WTC11 (cell line): ENCODE results near the gene VGLL3.

Source experiments
- CREB1 ChIP-seq: sonication (generic); formaldehyde crosslinking; IDR thresholded peaks from 2 replicates; pipeline ENCODE4 v1.8.0; 2023; ENCODE audit warnings: mild to moderate bottlenecking, missing genetic modification reagents
- FOXP1 ChIP-seq: sonication (generic); formaldehyde crosslinking; IDR thresholded peaks from 2 replicates; pipeline ENCODE4 v1.8.0; 2022; ENCODE audit warnings: missing genetic modification reagents, mild to moderate bottlenecking, moderate library complexity, borderline replicate concordance
- NR2C2 ChIP-seq: sonication (generic); formaldehyde crosslinking; IDR thresholded peaks from 2 replicates; pipeline ENCODE4 v1.8.0; 2022; ENCODE audit warnings: mild to moderate bottlenecking, missing genetic modification reagents
- NR3C1 ChIP-seq: sonication (generic); formaldehyde crosslinking; conservative IDR thresholded peaks from 2 replicates; pipeline ENCODE4 v1.8.1; 2023; ENCODE audit warnings: low read depth, mild to moderate bottlenecking, missing genetic modification reagents
- SP1 ChIP-seq: sonication (generic); formaldehyde crosslinking; conservative IDR thresholded peaks from 2 replicates; pipeline ENCODE4 v1.8.1; 2022; ENCODE audit warnings: missing genetic modification reagents
- TCF7 ChIP-seq: sonication (generic); formaldehyde crosslinking; IDR thresholded peaks from 2 replicates; pipeline ENCODE4 v1.8.0; 2022; ENCODE audit warnings: mild to moderate bottlenecking, low read depth, missing genetic modification reagents, moderate library complexity
- TEAD4 ChIP-seq: sonication (generic); formaldehyde crosslinking; IDR thresholded peaks from 2 replicates; pipeline ENCODE4 v1.8.0; 2022; ENCODE audit warnings: mild to moderate bottlenecking, missing genetic modification reagents
- ZNF138 ChIP-seq: sonication (generic); formaldehyde crosslinking; conservative IDR thresholded peaks from 2 replicates; pipeline ENCODE4 v1.8.1; 2022; ENCODE audit warnings: mild to moderate bottlenecking, moderate library complexity, missing genetic modification reagents
- ZNF423 ChIP-seq: fragments of 250-450 bp; sonication (Bioruptor Pico); IDR thresholded peaks from 2 replicates; pipeline ENCODE4 v2.1.2; 2022; ENCODE audit warnings: mild to moderate bottlenecking, moderate library complexity
- TF ChIP-seq, protein P1 (sequence below): sonication (generic); formaldehyde crosslinking; IDR thresholded peaks from 2 replicates; pipeline ENCODE4 v1.8.0; 2022; ENCODE audit warnings: mild to moderate bottlenecking, missing genetic modification reagents
- TF ChIP-seq, protein P2 (sequence below): fragments of 200-600 bp; IDR thresholded peaks from 2 replicates; pipeline ENCODE4 v1.8.0; 2022; ENCODE audit warnings: antibody characterized with exemption
- TF ChIP-seq, protein P3 (sequence below): fragments of 250-450 bp; sonication (Bioruptor Pico); IDR thresholded peaks from 2 replicates; pipeline ENCODE4 v1.9.0; 2021; ENCODE audit warnings: mild to moderate bottlenecking

DNA sequence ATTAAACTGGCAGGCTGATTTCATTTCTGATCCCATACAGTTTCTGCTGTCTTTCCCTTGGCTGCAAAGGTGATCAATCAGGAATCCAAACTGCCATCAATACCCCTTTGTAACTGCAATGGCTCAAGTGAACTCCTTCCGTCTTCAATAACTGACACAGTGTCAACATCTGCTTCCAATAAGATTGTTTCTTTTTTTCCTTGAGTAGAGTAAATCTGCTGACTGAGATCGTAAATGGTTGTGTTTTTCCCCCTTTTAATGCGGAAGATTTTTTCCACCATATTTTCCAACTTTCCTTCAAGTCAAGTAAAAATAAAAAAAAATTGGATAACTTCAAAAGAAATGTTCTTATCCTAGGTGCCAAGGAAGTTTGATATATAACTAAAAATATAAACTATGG lies 48.7 kb downstream of the VGLL3 start:
- no peak for TF ChIP-seq FOXP1 (CRISPR knock-in tag)
- TF ChIP-seq, protein P1, sequence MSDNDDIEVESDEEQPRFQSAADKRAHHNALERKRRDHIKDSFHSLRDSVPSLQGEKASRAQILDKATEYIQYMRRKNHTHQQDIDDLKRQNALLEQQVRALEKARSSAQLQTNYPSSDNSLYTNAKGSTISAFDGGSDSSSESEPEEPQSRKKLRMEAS (CRISPR knock-in tag), result no peak
- no peak for TF ChIP-seq CREB1 (CRISPR knock-in tag)
- no peak for TF ChIP-seq TCF7 (CRISPR knock-in tag)
- TF ChIP-seq NR2C2 (CRISPR knock-in tag), result no peak
- no peak for TF ChIP-seq ZNF423
- TF ChIP-seq, protein P2, sequence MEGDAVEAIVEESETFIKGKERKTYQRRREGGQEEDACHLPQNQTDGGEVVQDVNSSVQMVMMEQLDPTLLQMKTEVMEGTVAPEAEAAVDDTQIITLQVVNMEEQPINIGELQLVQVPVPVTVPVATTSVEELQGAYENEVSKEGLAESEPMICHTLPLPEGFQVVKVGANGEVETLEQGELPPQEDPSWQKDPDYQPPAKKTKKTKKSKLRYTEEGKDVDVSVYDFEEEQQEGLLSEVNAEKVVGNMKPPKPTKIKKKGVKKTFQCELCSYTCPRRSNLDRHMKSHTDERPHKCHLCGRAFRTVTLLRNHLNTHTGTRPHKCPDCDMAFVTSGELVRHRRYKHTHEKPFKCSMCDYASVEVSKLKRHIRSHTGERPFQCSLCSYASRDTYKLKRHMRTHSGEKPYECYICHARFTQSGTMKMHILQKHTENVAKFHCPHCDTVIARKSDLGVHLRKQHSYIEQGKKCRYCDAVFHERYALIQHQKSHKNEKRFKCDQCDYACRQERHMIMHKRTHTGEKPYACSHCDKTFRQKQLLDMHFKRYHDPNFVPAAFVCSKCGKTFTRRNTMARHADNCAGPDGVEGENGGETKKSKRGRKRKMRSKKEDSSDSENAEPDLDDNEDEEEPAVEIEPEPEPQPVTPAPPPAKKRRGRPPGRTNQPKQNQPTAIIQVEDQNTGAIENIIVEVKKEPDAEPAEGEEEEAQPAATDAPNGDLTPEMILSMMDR, result no peak
- TF ChIP-seq NR3C1 (CRISPR knock-in tag), result no peak
- no peak for TF ChIP-seq SP1
- no peak for TF ChIP-seq ZNF138
- TF ChIP-seq, protein P3, sequence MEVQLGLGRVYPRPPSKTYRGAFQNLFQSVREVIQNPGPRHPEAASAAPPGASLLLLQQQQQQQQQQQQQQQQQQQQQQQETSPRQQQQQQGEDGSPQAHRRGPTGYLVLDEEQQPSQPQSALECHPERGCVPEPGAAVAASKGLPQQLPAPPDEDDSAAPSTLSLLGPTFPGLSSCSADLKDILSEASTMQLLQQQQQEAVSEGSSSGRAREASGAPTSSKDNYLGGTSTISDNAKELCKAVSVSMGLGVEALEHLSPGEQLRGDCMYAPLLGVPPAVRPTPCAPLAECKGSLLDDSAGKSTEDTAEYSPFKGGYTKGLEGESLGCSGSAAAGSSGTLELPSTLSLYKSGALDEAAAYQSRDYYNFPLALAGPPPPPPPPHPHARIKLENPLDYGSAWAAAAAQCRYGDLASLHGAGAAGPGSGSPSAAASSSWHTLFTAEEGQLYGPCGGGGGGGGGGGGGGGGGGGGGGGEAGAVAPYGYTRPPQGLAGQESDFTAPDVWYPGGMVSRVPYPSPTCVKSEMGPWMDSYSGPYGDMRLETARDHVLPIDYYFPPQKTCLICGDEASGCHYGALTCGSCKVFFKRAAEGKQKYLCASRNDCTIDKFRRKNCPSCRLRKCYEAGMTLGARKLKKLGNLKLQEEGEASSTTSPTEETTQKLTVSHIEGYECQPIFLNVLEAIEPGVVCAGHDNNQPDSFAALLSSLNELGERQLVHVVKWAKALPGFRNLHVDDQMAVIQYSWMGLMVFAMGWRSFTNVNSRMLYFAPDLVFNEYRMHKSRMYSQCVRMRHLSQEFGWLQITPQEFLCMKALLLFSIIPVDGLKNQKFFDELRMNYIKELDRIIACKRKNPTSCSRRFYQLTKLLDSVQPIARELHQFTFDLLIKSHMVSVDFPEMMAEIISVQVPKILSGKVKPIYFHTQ (CRISPR knock-in tag), result no peak
- no peak for TF ChIP-seq TEAD4 (CRISPR knock-in tag)
